Hindlimb muscle (tissue), 1 donor: ENCODE data around the gene TIMM9. TPM values are rescaled to one million over a fixed set of nuclear protein-coding genes. Genes with fewer than 3 reads are reported as not detected.
A peak's percentile ranks its signal among the peaks of the same experiment; 100 is the strongest.
"Not testable (repeated sequence)": the region's sequence is repeated elsewhere in the genome, so short reads cannot be mapped to it uniquely, and the experiment has no call there.

Source experiments
- DNase-seq: peaks from one replicate; pipeline ENCODE4 v3.0.0-alpha.2; 2013
- polyA plus RNA-seq: library from polyadenylated mRNA; unstranded; fragments of 120-200 nt; gene quantifications from one replicate; pipeline ENCODE4 v1.2.1, GENCODE V29; 2013; ENCODE audit not compliant: insufficient read length

The TIMM9 gene
- polyA plus RNA-seq, 1 donor: 84.4 TPM

- no peak for DNase-seq
Measured at GRCh38 chr14:58397156-58397555, 30.2 kb downstream of the TIMM9 start.

- DNase-seq: peak; percentile 77
Measured at GRCh38 chr14:58395812-58396788, 31.2 kb downstream of the TIMM9 start, which contains the start of gene TOMM20L. Gene TOMM20L (plus strand): TSS chr14:58395930. CDS start chr14:58395958, 28 bp downstream.

- no peak for DNase-seq
Measured at GRCh38 chr14:58395562-58395811, 31.8 kb downstream of the TIMM9 start.

GRCh38 chr14:58390830-58391229, 36.5 kb downstream of the TIMM9 start:
- DNase-seq: no peak

- DNase-seq: no peak
Measured at GRCh38 chr14:58376791-58377190, 50.5 kb downstream of the TIMM9 start.

GRCh38 chr14:58368956-58369355, 58.4 kb downstream of the TIMM9 start:
- DNase-seq: no peak

- no peak for DNase-seq
Measured at GRCh38 chr14:58367296-58367695, 60.0 kb downstream of the TIMM9 start.

- no peak for DNase-seq
Measured at GRCh38 chr14:58364316-58364715, 63.0 kb downstream of the TIMM9 start.

GRCh38 chr14:58362798-58363412, 64.4 kb downstream of the TIMM9 start:
- peak; percentile 3 for DNase-seq

GRCh38 chr14:58362272-58362671, 65.1 kb downstream of the TIMM9 start:
- not testable (repeated sequence) for DNase-seq

Other genes with a start within 250 kb of the TIMM9 start
- 65.9 TPM for gene ACTR10, start 227.4 kb downstream of the TIMM9 start, polyA plus RNA-seq
- gene PSMA3, start 182.7 kb downstream of the TIMM9 start, polyA plus RNA-seq: 77.8 TPM
- gene ARID4A, start 129.0 kb downstream of the TIMM9 start, polyA plus RNA-seq: 13.8 TPM
- 1.8 TPM for gene TOMM20L, start 31.6 kb downstream of the TIMM9 start, polyA plus RNA-seq
- gene KIAA0586, start 188 bp upstream of the TIMM9 start, polyA plus RNA-seq: 18.5 TPM
- 22.9 TPM for gene DACT1, start 210.4 kb upstream of the TIMM9 start, polyA plus RNA-seq